Measurements from ENCODE around the gene OPRL1. TPM values are rescaled to one million over a fixed set of nuclear protein-coding genes. Genes with fewer than 3 reads are reported as not detected.

Gene OPRL1
- total RNA-seq, 1 experiment from 2014 or later = 1.5 TPM

- TF ChIP-seq CTCF (conservative IDR thresholded peaks at IDR 0.05) (no peak), EZH2 (IDR thresholded peaks at IDR 0.05; ENCODE audit: low read depth) (no peak)
- Histone ChIP-seq H3K9me3 (ENCODE audit: insufficient read depth, low read depth) (no peaks in the 10 kb centered on the region), H3F3A (ENCODE audit: insufficient read depth, low read depth) (no peaks in the 10 kb centered on the region), H3K27ac (no peak overlapping the region), H3K4me3 (no peak overlapping the region), H3K4me2 (no peak overlapping the region), H2AFZ (no peak overlapping the region), H3K79me2 (ENCODE audit: low read depth) (no peaks in the 10 kb centered on the region), H3K4me1 (replicated peaks; ENCODE audit: insufficient read depth) (no peaks in the 10 kb centered on the region), H4K20me1 (ENCODE audit: insufficient read depth) (no peaks in the 10 kb centered on the region), H3K36me3 (ENCODE audit: low read depth) (no peaks in the 10 kb centered on the region), H3K27me3 (ENCODE audit: insufficient read depth, low read depth) (peaks cover 80% of the 10 kb centered on the region), H3K9me2 (ENCODE audit: insufficient read depth) (no peaks in the 10 kb centered on the region)
- intact Hi-C loops (cut with micrococcal nuclease; ENCODE audit: unreplicated experiment) = no loop called here
- DNase-seq = peak in 1 of 2 experiments; percentile 3
- no TSS peak for BruUV-seq (replicated peaks)
- ChIA-PET CTCF (interaction anchor here (0.6 kb wide), 1 partner anchor 120 kb away, joined by 3 read pairs; no protein-coding TSS in a partner anchor), POLR2A (ENCODE audit: unreplicated experiment) (no interaction called here)
These were observed 20.1 kb downstream of the OPRL1 start for GRCh38 chr20:64099880-64100565.

- H3K4me2 ChIP-seq = no peak overlapping the region
- no peak for TF ChIP-seq EZH2 (IDR thresholded peaks at IDR 0.05; ENCODE audit: low read depth)
- no peak for TF ChIP-seq CTCF (conservative IDR thresholded peaks at IDR 0.05)
- peak in 1 of 2 experiments; percentile 34 for DNase-seq
- H4K20me1 ChIP-seq (ENCODE audit: insufficient read depth) = no peaks in the 10 kb centered on the region
- H3K79me2 ChIP-seq (ENCODE audit: low read depth) = no peaks in the 10 kb centered on the region
- no peaks in the 10 kb centered on the region for H3K36me3 ChIP-seq (ENCODE audit: low read depth)
- H3K27me3 ChIP-seq (ENCODE audit: insufficient read depth, low read depth) = peaks cover 82% of the 10 kb centered on the region
- H3K4me1 ChIP-seq (replicated peaks; ENCODE audit: insufficient read depth) = no peaks in the 10 kb centered on the region
- H3K9me2 ChIP-seq (ENCODE audit: insufficient read depth) = no peaks in the 10 kb centered on the region
- H2AFZ ChIP-seq = no peak overlapping the region
- intact Hi-C loops (cut with micrococcal nuclease; ENCODE audit: unreplicated experiment) = no loop called here
- H3K9me3 ChIP-seq (ENCODE audit: insufficient read depth, low read depth) = no peaks in the 10 kb centered on the region
- ChIA-PET POLR2A (ENCODE audit: unreplicated experiment) (no interaction called here), CTCF (no interaction called here)
- no peak overlapping the region for H3K27ac ChIP-seq
- BruUV-seq (replicated peaks) = no TSS peak
- no peaks in the 10 kb centered on the region for H3F3A ChIP-seq (ENCODE audit: insufficient read depth, low read depth)
- H3K4me3 ChIP-seq = no peak overlapping the region
These were observed 20.6 kb downstream of the OPRL1 start for GRCh38 chr20:64100566-64100888.

GRCh38 chr20:64100946-64101688, 21.2 kb downstream of the OPRL1 start:
- Histone ChIP-seq H3K4me2 (no peak overlapping the region), H3K4me3 (no peak overlapping the region), H3K27ac (no peak overlapping the region), H3K27me3 (ENCODE audit: insufficient read depth, low read depth) (peaks cover 87% of the 10 kb centered on the region), H3K9me2 (ENCODE audit: insufficient read depth) (no peaks in the 10 kb centered on the region), H3K4me1 (replicated peaks; ENCODE audit: insufficient read depth) (no peaks in the 10 kb centered on the region), H3K36me3 (ENCODE audit: low read depth) (no peaks in the 10 kb centered on the region), H3K9me3 (ENCODE audit: insufficient read depth, low read depth) (no peaks in the 10 kb centered on the region), H2AFZ (no peak overlapping the region), H3F3A (ENCODE audit: insufficient read depth, low read depth) (no peaks in the 10 kb centered on the region), H3K79me2 (ENCODE audit: low read depth) (no peaks in the 10 kb centered on the region), H4K20me1 (ENCODE audit: insufficient read depth) (no peaks in the 10 kb centered on the region; the same call in 1 of the 2 replicates)
- no peak for DNase-seq
- CTCF ChIA-PET = interaction anchor here (0.5 kb wide), 1 partner anchor 51 kb away, joined by 4 read pairs; no protein-coding TSS in a partner anchor
- no TSS peak for BruUV-seq (replicated peaks)
- intact Hi-C loops (cut with micrococcal nuclease; ENCODE audit: unreplicated experiment) = no loop called here
- TF ChIP-seq EZH2 (IDR thresholded peaks at IDR 0.05; ENCODE audit: low read depth) (no peak), CTCF (conservative IDR thresholded peaks at IDR 0.05) (no peak)
- POLR2A ChIA-PET (ENCODE audit: unreplicated experiment) = no interaction called here

Data from PC-9 (cell line).